OCI-LY3 (cell line): ENCODE results near the gene TMOD2.

ENCODE experiments used
- H2AFZ ChIP-seq: fragments of 200-600, 300-600 bp; shearing (Covaris generic); 2 replicates; pipeline ENCODE4 v1.6.0; 2014; ENCODE audit warnings: antibody characterized with exemption, low read depth, low read length
- H3K27ac ChIP-seq: fragments of 200-600, 300-600 bp; sonication (generic); 2 replicates; pipeline ENCODE4 v1.5.1; 2014; ENCODE audit warnings: mild to moderate bottlenecking, low read length, moderate library complexity, mixed read lengths
- H3K27me3 ChIP-seq: fragments of 200-600, 300-600 bp; sonication (generic); 2 replicates; pipeline ENCODE4 v1.6.1; 2014; ENCODE audit warnings: low read depth, low read length, mixed read lengths
- H3K36me3 ChIP-seq: fragments of 200-600, 300-600 bp; sonication (generic); replicated peaks from 2 replicates; pipeline ENCODE3; 2014; ENCODE audit warnings: low read depth, low read length, mixed read lengths
- H3K4me1 ChIP-seq: fragments of 300-600, 200-600 bp; sonication (generic); 2 replicates; pipeline ENCODE4 v1.6.1; 2014; ENCODE audit warnings: low read length, mixed read lengths
- H3K4me2 ChIP-seq: fragments of 200-600, 300-600 bp; sonication (generic); 2 replicates; pipeline ENCODE4 v1.6.1; 2014; ENCODE audit warnings: low read length, mixed read lengths
- H3K4me3 ChIP-seq: fragments of 300-600, 200-600 bp; sonication (generic); 2 replicates; pipeline ENCODE4 v1.5.1; 2014; ENCODE audit warnings: antibody characterized with exemption, mild to moderate bottlenecking, low read length, moderate library complexity
- H3K79me2 ChIP-seq: fragments of 300-600, 200-600 bp; shearing (Covaris generic); 2 replicates; pipeline ENCODE4 v1.6.1; 2014; ENCODE audit warnings: mild to moderate bottlenecking, low read length, mixed read lengths
- H3K9ac ChIP-seq: fragments of 300-600, 200-600 bp; shearing (Covaris generic); 2 replicates; pipeline ENCODE4 v1.6.0; 2014; ENCODE audit warnings: mild to moderate bottlenecking, low read length, moderate library complexity
- H3K9me3 ChIP-seq: fragments of 200-600, 300-600 bp; shearing (Covaris generic); 2 replicates; pipeline ENCODE4 v1.6.1; 2014; ENCODE audit warnings: low read length, mixed read lengths; ENCODE audit not compliant: insufficient read depth
- H4K20me1 ChIP-seq: fragments of 200-600, 300-600 bp; sonication (generic); 2 replicates; pipeline ENCODE4 v1.6.1; 2016; ENCODE audit warnings: low read length, mixed read lengths; ENCODE audit not compliant: insufficient read depth
- CTCF ChIP-seq: fragments of 200-600, 300-600 bp; sonication (generic); IDR thresholded peaks from 2 replicates; pipeline ENCODE4 v1.5.1; 2014; ENCODE audit warnings: antibody characterized with exemption, low read length, low read depth
- EZH2phosphoT487 ChIP-seq: fragments of 200-600 bp; shearing (Covaris generic); IDR thresholded peaks from 2 replicates; pipeline ENCODE4 v1.6.1; 2018; ENCODE audit warnings: antibody characterized with exemption, mixed run types, low read depth

TMOD2 gene

DNA sequence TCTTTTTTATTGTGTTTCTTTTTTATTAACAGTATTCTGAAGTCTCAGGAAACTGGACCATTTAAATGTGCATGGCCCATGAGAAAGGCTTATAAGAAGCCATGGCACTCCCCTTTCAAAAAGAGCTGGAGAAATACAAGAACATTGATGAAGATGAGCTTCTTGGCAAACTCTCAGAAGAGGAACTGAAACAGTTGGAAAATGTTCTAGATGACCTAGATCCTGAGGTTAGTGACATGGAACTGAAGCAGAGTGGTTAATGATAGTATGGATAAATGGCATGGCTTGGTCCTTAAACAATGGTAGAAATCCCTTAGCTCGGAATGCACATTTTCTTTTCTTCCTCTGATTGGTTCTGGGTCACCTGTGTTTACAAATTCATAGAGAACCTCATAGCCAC is 14.9 kb downstream of the TMOD2 start:
- Histone ChIP-seq H3K9ac (no peak overlapping the region), H3K27me3 (no peaks in the 10 kb centered on the region), H3K36me3 (no peaks in the 10 kb centered on the region), H4K20me1 (no peaks in the 10 kb centered on the region), H3K79me2 (no peaks in the 10 kb centered on the region), H3K4me1 (no peaks in the 10 kb centered on the region), H3K27ac (no peak overlapping the region), H3K4me3 (no peak overlapping the region), H3K4me2 (no peak overlapping the region), H3K9me3 (no peaks in the 10 kb centered on the region), H2AFZ (no peak overlapping the region)
- TF ChIP-seq CTCF (no peak), EZH2phosphoT487 (no peak)

- Histone ChIP-seq H3K27me3 (no peaks in the 10 kb centered on the region), H3K9me3 (no peaks in the 10 kb centered on the region), H3K36me3 (no peaks in the 10 kb centered on the region), H4K20me1 (no peaks in the 10 kb centered on the region), H3K27ac (no peak overlapping the region), H3K4me3 (no peak overlapping the region), H3K4me1 (no peaks in the 10 kb centered on the region), H3K79me2 (no peaks in the 10 kb centered on the region), H3K4me2 (no peak overlapping the region), H3K9ac (no peak overlapping the region), H2AFZ (no peak overlapping the region; the same call in 1 of the 2 replicates)
- no peak for TF ChIP-seq EZH2phosphoT487
- TF ChIP-seq CTCF = no peak
Observed at GRCh38 chr15:51768018-51768417, 16.6 kb downstream of the TMOD2 start.

GRCh38 chr15:51770902-51771301 is 19.5 kb downstream of the TMOD2 start:
- no peak overlapping the region for H2AFZ ChIP-seq
- no peaks in the 10 kb centered on the region for H3K9me3 ChIP-seq
- H3K4me1 ChIP-seq = peaks cover under 1% of the 10 kb centered on the region
- H3K36me3 ChIP-seq = no peaks in the 10 kb centered on the region
- TF ChIP-seq CTCF (no peak), EZH2phosphoT487 (no peak)
- H3K4me3 ChIP-seq = no peak overlapping the region
- H3K79me2 ChIP-seq = no peaks in the 10 kb centered on the region
- no peak overlapping the region for H3K27ac ChIP-seq
- no peaks in the 10 kb centered on the region for H4K20me1 ChIP-seq
- H3K27me3 ChIP-seq = no peaks in the 10 kb centered on the region
- no peak overlapping the region for H3K9ac ChIP-seq
- H3K4me2 ChIP-seq = no peak overlapping the region

DNA sequence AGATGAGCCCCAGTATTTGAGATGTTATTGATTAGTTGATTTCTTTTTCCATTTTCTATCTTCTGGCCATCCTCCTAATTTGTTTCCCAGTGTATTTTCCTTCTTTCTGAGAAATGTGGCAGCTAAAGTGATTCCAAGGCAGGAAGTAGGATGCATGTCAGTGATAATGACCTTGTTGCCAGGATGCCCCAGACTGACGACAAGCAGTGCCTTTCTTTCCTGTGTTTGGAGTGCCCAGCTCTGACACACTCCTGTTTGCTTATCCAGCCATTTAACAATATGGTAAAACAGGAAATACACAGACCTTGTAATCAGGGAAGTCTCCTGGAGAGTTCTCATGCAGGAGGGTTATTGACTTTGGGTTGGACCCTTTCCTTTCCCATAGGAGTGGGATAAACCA is 20.4 kb downstream of the TMOD2 start:
- no peak overlapping the region for H3K27ac ChIP-seq
- H3K4me3 ChIP-seq = no peak overlapping the region
- H3K79me2 ChIP-seq = no peaks in the 10 kb centered on the region
- no peak overlapping the region for H3K9ac ChIP-seq
- no peak for TF ChIP-seq EZH2phosphoT487
- no peak for TF ChIP-seq CTCF
- no peak overlapping the region for H2AFZ ChIP-seq
- H3K4me2 ChIP-seq = no peak overlapping the region
- H3K4me1 ChIP-seq = peaks cover 5% of the 10 kb centered on the region
- no peaks in the 10 kb centered on the region for H4K20me1 ChIP-seq
- H3K36me3 ChIP-seq = no peaks in the 10 kb centered on the region
- no peaks in the 10 kb centered on the region for H3K9me3 ChIP-seq
- H3K27me3 ChIP-seq = no peaks in the 10 kb centered on the region
